Breast epithelium (tissue), 4 donors: Measurements from ENCODE around the gene IL9. TPM values are rescaled to one million over a fixed set of nuclear protein-coding genes. Genes with fewer than 3 reads are reported as not detected.

Experiments
- DNase-seq, 2 donors: peaks; one replicate each; pipeline ENCODE4 v3.0.0-alpha.2; 2019; ENCODE audit warnings: low spot score in 2 of 2
- H3K27ac ChIP-seq, 2 donors: fragments of 200-600 bp; sonication (generic) in 1 of 2; one replicate each; pipeline ENCODE4 v1.5.1; 2016 to 2019; ENCODE audit warnings: mild to moderate bottlenecking in 1 of 2
- H3K27me3 ChIP-seq, 2 donors: fragments of 200-600 bp; sonication (generic) in 1 of 2; one replicate each; pipeline versions ENCODE4 v1.5.1 to v1.6.0; 2017 to 2019; ENCODE audit warnings: control low read depth in 1 of 2, mild to moderate bottlenecking in 1 of 2
- H3K36me3 ChIP-seq: fragments of 200-600 bp; one replicate; pipeline ENCODE4 v1.5.1; 2019
- H3K4me1 ChIP-seq, 2 donors: fragments of 200-600 bp; sonication (generic); one replicate each; pipeline ENCODE4 v1.5.1; 2016 to 2019; ENCODE audit warnings: control low read depth in 1 of 2
- H3K4me3 ChIP-seq, 3 donors: fragments of 200-600 bp; sonication (generic); 1 replicate in 2 of 3; 2 replicates in 1 of 3; pipeline ENCODE4 v1.5.1; 2016 to 2019; ENCODE audit warnings: mild to moderate bottlenecking in 3 of 3, moderate library complexity in 2 of 3
- H3K9me3 ChIP-seq, 2 donors: fragments of 200-600 bp; sonication (generic) in 1 of 2; one replicate each; pipeline ENCODE4 v1.5.1; 2016 to 2019; ENCODE audit warnings: control low read depth in 1 of 2
- CTCF ChIP-seq, 3 donors: fragments of 450-650 bp; IDR thresholded peaks; one replicate each; pipeline ENCODE4 v1.5.1; 2016 to 2017; ENCODE audit warnings: antibody characterized with exemption in 3 of 3, mild to moderate bottlenecking in 3 of 3, moderate library complexity in 3 of 3
- POLR2A ChIP-seq: fragments of 450-650 bp; IDR thresholded peaks from one replicate; pipeline ENCODE4 v1.6.1; 2016; ENCODE audit warnings: antibody characterized with exemption, mild to moderate bottlenecking, moderate library complexity
- POLR2AphosphoS5 ChIP-seq, 3 donors: sonication (generic); formaldehyde crosslinking; IDR thresholded peaks; one replicate each; pipeline ENCODE4 v1.6.1; 2017; ENCODE audit warnings: antibody characterized with exemption in 3 of 3
- intact Hi-C: fragments of 100-400 bp; cut with DNase I; formaldehyde crosslinking; loops from one replicate; pipeline ENCODE4 v1.15.1; 2023; ENCODE audit warnings: low total_unique reads
- total RNA-seq, 3 donors: library from RNA; depleted of rRNA; stranded (reverse); fragments of >200 nt; gene quantifications; one replicate each; pipeline ENCODE4 v1.1.0, GENCODE V29; 2016

The IL9 gene
- total RNA-seq, 3 donors from 2014 or later, result not detected

GRCh38 chr5:135901633-135902032, 6.0 kb upstream of the IL9 start:
- Histone ChIP-seq H3K27ac (no peak overlapping the region), H3K4me1 (no peaks in the 10 kb centered on the region), H3K9me3 (no peaks in the 10 kb centered on the region), H3K4me3 (no peak overlapping the region), H3K27me3 (peaks cover 0 to 6% of the 10 kb centered on the region in 2 donors), H3K36me3 (no peaks in the 10 kb centered on the region)
- intact Hi-C loops, result no loop called here
- TF ChIP-seq CTCF (IDR thresholded peaks at IDR 0.05) (no peak), POLR2AphosphoS5 (IDR thresholded peaks at IDR 0.05) (no peak), POLR2A (no peak)
- no peak for DNase-seq

- Histone ChIP-seq H3K4me1 (no peaks in the 10 kb centered on the region), H3K27me3 (peaks cover 0 to 6% of the 10 kb centered on the region in 2 donors), H3K36me3 (no peaks in the 10 kb centered on the region), H3K4me3 (no peak overlapping the region), H3K27ac (no peak overlapping the region), H3K9me3 (no peaks in the 10 kb centered on the region)
- TF ChIP-seq POLR2A, result no peak
- no peak for TF ChIP-seq POLR2AphosphoS5 (IDR thresholded peaks at IDR 0.05)
- TF ChIP-seq CTCF (IDR thresholded peaks at IDR 0.05), result no peak
- no peak for DNase-seq
- intact Hi-C loops, result no loop called here
These were observed 4.6 kb upstream of the IL9 start for GRCh38 chr5:135900276-135900675.

- no peaks in the 10 kb centered on the region for H3K36me3 ChIP-seq
- no peak overlapping the region for H3K27ac ChIP-seq
- H3K27me3 ChIP-seq, result peaks cover 0 to 6% of the 10 kb centered on the region in 2 donors
- intact Hi-C loops, result loop anchor here (5.0 kb wide), 1 partner anchor 1799 kb away; no protein-coding TSS in a partner anchor
- H3K9me3 ChIP-seq, result no peaks in the 10 kb centered on the region
- no peaks in the 10 kb centered on the region for H3K4me1 ChIP-seq
- H3K4me3 ChIP-seq, result no peak overlapping the region
- DNase-seq, result no peak
- no peak for TF ChIP-seq CTCF (IDR thresholded peaks at IDR 0.05)
- TF ChIP-seq POLR2A, result no peak
- no peak for TF ChIP-seq POLR2AphosphoS5 (IDR thresholded peaks at IDR 0.05)
These were observed 3.0 kb upstream of the IL9 start for GRCh38 chr5:135898651-135899050.

- intact Hi-C loops, result loop anchor here (5.0 kb wide), 1 partner anchor 1803 kb away; no protein-coding TSS in a partner anchor
- no peak for DNase-seq
- no peaks in the 10 kb centered on the region for H3K9me3 ChIP-seq
- H3K4me3 ChIP-seq, result no peak overlapping the region
- no peaks in the 10 kb centered on the region for H3K36me3 ChIP-seq
- H3K27ac ChIP-seq, result no peak overlapping the region
- TF ChIP-seq CTCF (IDR thresholded peaks at IDR 0.05) (no peak), POLR2A (no peak), POLR2AphosphoS5 (IDR thresholded peaks at IDR 0.05) (no peak)
- H3K4me1 ChIP-seq, result no peaks in the 10 kb centered on the region
- peaks cover 0 to 6% of the 10 kb centered on the region in 2 donors for H3K27me3 ChIP-seq
These were observed 852 bp downstream of the IL9 start for GRCh38 chr5:135894789-135895188.

- Histone ChIP-seq H3K9me3 (no peaks in the 10 kb centered on the region), H3K27me3 (peaks cover 0 to 6% of the 10 kb centered on the region in 2 donors), H3K4me1 (no peaks in the 10 kb centered on the region), H3K4me3 (no peak overlapping the region), H3K36me3 (no peaks in the 10 kb centered on the region), H3K27ac (no peak overlapping the region)
- intact Hi-C loops, result no loop called here
- DNase-seq, result no peak
- TF ChIP-seq POLR2A (no peak), POLR2AphosphoS5 (IDR thresholded peaks at IDR 0.05) (no peak), CTCF (IDR thresholded peaks at IDR 0.05) (no peak)
These were observed 1.4 kb downstream of the IL9 start for GRCh38 chr5:135894276-135894675.
